Stimulated activated CD4-positive, alpha-beta T cell treated with anti-CD3 and anti-CD28 coated beads, TNF-alpha, amount 100 ng/mL, for 24 hours (primary cell): Measurements from ENCODE around the gene MYH11.
"Not testable (repeated sequence)": the region's sequence is repeated elsewhere in the genome, so short reads cannot be mapped to it uniquely, and the experiment has no call there.

Source experiments
- DNase-seq, 3 experiments: peaks; one replicate each; pipeline ENCODE4 v3.0.0-alpha.2; 2020; ENCODE audit warnings: low read depth in 3 of 3

MYH11 gene

DNA sequence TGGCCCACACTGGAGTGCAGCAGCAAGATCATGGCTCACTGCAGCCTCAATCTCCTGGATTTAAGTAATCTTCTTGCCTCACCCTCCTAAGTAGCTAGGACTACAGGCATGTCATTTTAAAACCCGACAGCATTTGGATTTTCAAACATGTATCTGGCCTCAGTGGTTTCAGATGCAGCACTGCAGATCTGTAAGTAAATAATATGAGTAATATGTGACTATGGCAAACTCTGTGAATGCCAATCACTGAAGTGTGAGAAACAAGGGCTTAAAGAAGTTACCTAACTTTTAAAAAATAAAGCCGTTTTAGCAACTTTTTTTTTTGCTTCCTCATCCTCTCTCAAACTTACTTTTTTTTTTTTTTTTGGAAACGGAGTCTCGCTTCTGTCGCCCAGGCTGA, 19.7 kb upstream of the MYH11 start:
- no peak for DNase-seq

DNA sequence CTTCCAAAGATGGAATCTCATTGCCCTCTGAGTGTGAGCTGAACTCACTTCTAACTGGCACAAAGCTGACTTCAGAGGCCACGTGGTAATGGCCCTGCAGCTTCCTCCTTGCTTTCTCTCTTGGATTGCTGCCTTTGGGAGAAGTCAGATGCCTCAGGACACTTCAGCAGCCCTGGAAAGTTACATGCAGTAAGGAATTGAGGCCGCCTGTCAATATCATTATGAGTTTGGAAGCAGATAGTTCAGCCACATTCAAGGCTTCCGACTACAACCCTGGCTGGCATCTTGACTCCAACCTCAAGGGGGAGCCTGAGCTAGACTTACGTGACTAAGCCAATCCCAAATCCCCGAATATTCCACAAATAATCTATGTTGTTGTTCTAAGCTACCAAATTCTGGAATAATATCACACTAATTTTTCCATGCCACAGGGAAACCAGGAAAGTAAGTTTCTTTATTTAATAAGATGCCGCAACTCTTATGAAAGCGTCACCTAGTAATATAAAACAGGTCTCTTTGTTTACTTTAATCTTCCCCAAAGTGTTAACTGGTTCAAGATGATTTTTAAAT, 18.0 kb upstream of the MYH11 start:
- no peak for DNase-seq

- no peak for DNase-seq
Observed at GRCh38 chr16:15873737-15874136, 16.9 kb upstream of the MYH11 start.

DNA sequence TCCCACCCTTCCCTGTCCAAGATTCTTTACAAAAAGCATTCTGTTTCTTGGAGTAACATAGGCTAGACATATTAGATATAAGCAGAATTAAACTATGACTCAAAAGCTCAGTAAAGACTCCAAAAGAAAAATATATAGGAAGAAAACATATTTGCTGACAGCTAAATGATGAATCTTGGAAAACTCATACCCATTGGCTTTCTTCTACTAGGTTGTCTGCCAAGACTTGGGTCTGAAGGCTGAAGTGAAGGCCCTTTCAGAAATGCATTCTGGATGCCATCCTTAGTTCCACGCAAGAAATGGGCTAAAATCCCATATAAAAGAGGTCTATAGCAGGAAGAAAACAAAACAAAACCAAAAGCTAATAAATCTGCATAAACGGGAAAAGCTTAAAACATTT, 16.5 kb upstream of the MYH11 start:
- no peak for DNase-seq

GRCh38 chr16:15870011-15870410, 13.2 kb upstream of the MYH11 start:
- DNase-seq = no peak

GRCh38 chr16:15866451-15866850, 9.6 kb upstream of the MYH11 start:
- no peak for DNase-seq

GRCh38 chr16:15865742-15866141, 8.9 kb upstream of the MYH11 start:
- DNase-seq = no peak

- DNase-seq = no peak
Observed at GRCh38 chr16:15864939-15865338, 8.1 kb upstream of the MYH11 start.

GRCh38 chr16:15861996-15862395, 5.2 kb upstream of the MYH11 start:
- no peak for DNase-seq

- no peak for DNase-seq
Observed at GRCh38 chr16:15858921-15859668, 2.3 kb upstream of the MYH11 start.

DNA sequence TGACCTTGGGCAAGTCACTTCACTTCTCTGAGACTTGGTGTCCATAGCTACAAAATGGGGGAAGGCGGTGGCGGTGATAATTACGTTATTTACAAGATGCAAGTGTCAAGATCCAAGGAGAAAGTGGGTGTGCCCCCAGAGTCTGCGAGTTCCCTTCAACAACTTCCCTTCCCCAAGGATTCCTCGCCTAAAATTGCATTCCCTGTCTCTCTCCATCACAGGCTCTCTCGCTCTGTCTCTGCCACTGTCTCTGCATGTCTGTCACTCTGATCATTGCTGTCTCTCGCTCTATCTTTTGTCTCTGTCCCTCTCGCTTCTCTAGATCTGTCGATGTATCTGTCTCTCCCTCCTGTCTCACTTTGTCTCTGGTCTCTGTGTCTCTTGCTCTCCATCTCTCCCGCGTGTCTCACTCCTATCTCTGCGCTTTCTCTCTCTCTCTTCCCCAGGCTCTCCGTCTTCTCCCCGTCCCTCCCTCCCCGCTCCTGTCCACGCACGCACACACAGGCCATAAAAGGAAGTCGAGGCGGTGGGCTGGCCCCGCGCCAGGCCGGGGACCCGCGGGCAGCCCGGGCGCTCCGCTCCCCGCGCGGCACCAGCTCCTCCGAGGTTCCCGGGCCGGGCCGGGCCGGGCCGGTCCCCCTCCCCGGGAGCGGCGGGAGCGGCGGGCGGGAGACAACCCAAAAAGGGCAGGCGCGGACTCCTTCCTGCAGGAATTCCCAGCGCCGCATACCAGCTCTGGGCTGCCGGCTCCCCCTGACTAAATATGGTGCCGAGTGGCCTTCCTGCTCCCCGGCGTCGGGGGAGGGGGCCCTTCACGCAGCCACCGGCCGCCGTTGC, 1.1 kb upstream of the MYH11 start:
- DNase-seq = no peak

DNA sequence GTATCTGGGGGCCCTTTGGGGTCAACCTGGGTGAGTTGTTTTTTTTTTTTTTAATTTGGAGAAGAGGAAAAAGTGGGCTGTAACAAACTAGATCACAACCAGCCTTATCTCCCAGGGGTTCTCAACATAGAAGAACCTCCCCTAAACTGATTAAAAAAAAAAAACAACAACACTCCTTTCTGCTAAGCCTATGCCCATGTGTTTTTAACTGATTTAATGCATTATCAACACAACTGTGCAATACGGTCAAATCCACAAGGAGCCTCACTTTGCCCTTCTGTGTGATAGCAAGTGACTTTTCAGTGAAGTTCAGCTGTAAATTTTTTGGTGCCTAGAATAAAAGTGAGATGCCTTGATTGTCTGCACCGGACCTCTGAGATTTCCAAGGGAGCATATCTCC, 646 bp downstream of the MYH11 start:
- DNase-seq = no peak

- DNase-seq = no peak
Observed at GRCh38 chr16:15855704-15856003, 1.2 kb downstream of the MYH11 start.

DNA sequence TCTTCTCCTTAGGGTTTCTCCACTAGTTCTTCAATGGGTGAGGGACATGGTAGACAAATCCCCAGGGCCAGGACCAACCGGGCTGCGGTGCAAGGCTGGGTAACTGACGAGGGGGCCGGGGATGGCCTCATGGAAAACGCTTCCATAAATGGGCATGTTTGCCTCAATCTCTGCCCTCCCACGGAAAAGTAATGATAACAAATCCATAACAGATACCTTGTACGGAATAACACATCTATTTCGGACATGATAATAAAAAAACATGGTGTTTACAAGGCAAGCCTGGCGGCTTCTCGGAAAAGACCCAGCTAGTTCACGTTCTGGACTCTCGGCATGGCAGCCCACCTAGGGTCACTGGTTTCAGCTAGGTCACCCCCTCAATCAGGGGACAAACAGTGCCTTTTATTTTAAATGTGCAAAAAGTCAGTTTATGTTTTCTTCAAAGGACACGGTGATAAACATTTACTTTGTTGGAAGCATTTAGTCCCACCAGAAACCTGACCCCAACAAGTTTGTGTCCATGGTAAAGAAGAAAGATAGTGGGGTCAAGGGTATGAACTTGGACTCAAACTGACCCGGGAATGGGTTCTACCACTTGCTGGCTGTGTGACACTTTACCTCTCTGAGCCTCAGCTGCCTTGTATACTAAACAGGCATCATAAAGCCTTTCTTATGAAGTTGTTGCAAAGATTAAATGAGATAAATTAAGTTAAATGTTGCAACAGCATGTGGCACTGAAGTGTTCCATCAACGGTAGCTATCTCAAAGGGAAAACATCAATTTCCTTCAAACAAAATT, 1.7 kb downstream of the MYH11 start:
- no peak for DNase-seq

DNA sequence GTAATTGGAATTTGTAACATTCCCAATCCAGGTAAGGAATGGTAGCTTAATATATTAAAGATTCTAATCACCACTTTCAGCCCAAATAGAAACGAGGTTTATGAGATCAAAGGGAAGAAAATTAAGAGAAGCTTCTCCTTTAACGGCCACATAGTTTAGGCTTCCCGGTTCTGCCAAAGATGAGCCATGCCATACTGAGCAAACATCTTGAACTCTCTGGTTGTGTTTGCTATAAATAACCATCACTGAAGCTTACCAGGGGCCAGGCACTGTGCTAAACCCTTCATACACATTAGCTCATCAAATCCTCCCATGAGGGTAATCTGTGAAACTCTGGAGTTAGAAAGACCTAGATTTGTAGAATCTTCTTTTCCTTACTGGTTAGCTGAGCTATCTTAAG, 2.8 kb downstream of the MYH11 start:
- DNase-seq = no peak

DNA sequence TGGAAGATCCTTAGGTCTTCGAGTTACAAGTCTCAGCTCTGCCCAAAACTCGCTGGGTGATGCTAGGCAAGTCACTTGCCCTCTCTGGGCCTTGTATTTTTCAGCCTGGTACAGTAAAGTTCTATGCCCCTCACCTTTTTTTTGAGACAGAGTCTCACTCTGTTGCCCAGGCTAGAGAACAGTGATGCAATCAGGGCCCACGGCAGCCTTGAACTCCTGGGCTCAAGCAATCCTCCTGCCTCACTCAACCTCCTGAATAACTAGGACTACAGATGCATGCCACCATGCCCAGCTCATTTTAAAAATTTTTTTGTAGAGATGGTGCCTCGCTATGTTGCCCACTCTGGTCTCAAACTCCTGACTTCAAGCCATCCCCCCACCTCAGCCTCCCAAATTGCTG, 3.8 kb downstream of the MYH11 start:
- no peak for DNase-seq

DNA sequence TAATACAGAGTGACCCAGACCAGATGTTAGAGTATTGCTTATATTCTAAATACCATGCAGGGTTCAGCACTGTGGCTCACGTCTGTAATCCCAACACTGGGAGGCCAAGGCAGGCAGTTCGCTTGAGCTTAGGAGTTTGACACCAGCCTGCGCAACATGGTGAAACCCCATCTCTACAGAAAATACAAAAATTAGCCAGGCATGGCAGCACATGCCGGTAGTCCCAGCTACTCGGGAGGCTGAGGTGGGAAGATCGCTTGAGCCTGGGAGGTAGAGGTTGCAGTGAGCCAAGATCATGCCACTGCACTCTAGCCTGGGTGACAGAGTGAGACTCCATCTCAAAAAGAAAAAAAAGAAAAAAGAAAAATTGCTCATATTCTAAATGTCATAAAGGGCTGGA, 6.3 kb downstream of the MYH11 start:
- not testable (repeated sequence) for DNase-seq

GRCh38 chr16:15849209-15849981, 7.4 kb downstream of the MYH11 start:
- no peak for DNase-seq

DNA sequence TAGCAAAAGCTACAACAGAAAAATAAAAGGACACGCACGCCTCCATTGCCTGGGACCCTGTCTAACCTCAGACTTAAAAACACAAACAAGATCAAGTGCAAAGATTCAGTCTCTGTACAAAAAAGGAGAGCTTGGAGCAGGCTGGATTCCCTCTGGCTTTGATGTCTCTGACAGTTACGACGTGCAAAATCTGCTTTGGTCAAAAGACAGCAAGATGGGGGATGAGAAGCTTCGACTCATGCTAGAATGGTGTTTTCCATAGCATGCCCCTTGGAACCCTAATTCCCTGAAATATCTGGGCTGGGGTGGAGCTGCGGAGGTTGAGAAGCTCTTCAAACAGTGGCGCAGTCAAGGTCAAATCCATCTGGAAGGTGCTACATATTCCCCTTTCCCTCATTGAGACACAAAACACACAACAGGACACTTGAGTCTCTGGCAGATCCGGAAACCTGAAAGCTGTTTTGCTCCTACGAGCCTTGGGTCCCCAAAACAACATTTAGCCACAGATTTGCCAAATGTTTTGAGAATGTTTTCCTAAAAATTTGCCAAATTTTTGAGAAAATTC, 9.1 kb downstream of the MYH11 start:
- DNase-seq = no peak

DNA sequence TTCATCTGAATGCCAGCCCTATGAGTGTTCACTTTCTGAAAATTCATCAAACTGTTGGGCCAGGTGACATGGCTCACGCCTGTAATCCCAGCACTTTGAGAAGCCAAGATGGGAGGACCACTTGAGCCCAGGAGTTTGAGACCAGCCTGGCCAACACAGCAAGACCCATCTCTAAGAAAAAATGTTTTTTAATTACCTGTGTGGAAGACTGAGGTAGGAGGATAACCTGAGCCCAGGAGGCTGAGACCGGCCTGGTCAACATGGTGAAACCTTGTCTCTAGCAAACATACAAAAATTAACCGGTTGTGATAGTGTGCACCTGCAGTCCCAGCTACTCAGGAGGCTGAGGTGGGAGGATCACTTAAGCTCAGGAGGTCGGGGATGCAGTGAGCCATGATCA, 10.3 kb downstream of the MYH11 start:
- no peak for DNase-seq

DNA sequence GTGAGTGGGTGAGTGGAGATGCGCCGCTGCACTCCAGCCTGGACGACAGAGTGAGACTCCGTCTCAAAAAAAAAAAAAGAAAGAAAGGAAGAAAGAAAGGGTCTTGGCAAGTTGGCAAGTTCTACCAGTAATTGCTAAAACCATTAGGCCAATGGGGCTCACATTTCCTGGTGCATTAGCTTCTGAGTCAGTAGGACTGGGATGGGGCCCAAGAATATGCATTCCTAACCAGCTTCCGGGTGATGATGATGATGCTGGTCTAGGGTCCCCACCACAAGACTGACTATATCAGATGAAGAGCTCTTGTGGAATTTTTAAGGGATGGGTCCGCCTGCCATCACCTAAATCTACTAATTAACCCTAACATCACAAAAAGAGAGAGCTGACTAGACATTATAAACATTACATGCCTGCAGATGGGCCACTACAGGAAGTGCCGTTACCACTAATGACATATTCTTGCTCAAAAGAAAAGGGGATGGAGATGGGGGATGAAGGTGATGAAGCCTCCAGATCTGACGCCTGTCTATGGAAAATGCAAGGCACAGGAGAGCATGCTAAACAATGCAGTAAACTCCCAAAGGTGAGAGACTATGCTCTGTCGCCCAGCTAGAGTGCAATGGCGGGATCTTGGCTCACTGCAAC, 13.1 kb downstream of the MYH11 start:
- DNase-seq = no peak
